NOMO-1 treated with DMSO at 0.1 percent for 48 hours (cell line): ENCODE results near the gene RGS17.
"Not testable (repeated sequence)": the region's sequence is repeated elsewhere in the genome, so short reads cannot be mapped to it uniquely, and the experiment has no call there.

Experiments
- DNase-seq: peaks from one replicate; lab custom pipeline; 2025; ENCODE audit not compliant: unreplicated experiment; lab: John Stamatoyannopoulos, UW

RGS17 gene

DNA sequence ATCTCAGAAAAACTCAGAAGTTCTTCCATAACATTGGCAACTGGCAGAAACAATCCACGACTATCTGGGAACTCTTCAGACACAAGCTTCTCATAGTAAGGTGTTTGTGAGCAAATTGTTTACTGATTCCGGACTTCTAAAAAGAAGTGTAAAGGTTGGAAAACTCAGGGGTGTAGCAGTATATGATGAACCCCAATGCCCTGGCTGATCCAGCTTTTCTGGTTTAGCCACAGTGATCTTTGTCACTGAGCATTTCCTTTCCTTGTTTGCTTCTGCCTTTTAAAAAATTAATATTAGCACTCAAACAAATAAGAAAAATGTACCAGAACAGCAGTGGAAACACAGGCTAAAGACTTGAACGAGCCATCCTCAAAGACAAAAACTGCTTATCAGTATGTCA lies 4.9 kb downstream of the RGS17 start:
- no peak for DNase-seq

- no peak for DNase-seq
Measured at GRCh38 chr6:153125032-153125431, 6.0 kb downstream of the RGS17 start.

GRCh38 chr6:153123801-153124200 lies 7.3 kb downstream of the RGS17 start:
- peak; percentile 45 for DNase-seq

GRCh38 chr6:153121311-153121710 lies 9.8 kb downstream of the RGS17 start:
- DNase-seq: no peak

GRCh38 chr6:153117986-153118879 lies 12.8 kb downstream of the RGS17 start:
- DNase-seq: peak; percentile 84

- DNase-seq: not testable (repeated sequence)
Measured at GRCh38 chr6:153111082-153111481, 20.0 kb downstream of the RGS17 start.

GRCh38 chr6:153110612-153111011 lies 20.5 kb downstream of the RGS17 start:
- not testable (repeated sequence) for DNase-seq

DNA sequence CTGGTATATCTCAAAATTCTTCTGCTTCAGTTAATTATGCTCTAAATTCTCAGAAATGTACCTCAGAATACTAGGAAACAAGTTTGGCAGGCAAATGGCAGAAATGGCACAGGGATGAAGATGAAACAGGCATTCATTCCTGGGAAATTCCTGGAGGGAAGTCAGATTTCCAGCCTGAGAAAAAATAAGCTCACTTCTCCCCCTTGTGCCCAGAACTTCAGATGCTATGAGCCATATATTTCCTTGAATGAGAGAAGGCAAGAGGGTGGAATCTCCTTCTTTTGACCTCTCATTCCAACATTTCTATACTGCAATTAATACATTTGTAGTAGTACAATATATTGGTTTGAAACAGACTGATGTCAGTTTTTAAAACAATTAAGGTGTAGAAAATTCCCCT lies 22.8 kb downstream of the RGS17 start:
- no peak for DNase-seq

DNA sequence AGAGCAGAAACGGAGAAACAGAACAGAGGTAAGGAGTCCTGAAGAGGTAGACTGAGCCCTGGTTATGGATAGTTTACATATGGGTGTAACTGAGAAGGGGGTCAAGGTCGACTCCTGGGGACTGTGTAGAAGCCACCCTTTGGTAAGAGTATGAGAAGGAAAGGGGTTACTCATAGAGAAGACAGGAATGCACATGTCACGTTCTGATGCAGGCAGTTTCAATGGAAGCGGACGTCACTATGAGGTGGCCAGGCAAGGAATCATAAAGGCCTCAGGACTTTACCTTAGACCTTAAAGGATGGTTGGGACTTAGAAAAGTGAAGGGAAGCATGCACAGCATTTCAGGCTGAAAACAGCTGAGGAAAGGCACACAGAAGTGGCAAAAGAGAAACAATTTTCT lies 25.1 kb downstream of the RGS17 start:
- no peak for DNase-seq

GRCh38 chr6:153104220-153104619 lies 26.9 kb downstream of the RGS17 start:
- DNase-seq: no peak

GRCh38 chr6:153103319-153103655 lies 27.8 kb downstream of the RGS17 start:
- DNase-seq: no peak

DNA sequence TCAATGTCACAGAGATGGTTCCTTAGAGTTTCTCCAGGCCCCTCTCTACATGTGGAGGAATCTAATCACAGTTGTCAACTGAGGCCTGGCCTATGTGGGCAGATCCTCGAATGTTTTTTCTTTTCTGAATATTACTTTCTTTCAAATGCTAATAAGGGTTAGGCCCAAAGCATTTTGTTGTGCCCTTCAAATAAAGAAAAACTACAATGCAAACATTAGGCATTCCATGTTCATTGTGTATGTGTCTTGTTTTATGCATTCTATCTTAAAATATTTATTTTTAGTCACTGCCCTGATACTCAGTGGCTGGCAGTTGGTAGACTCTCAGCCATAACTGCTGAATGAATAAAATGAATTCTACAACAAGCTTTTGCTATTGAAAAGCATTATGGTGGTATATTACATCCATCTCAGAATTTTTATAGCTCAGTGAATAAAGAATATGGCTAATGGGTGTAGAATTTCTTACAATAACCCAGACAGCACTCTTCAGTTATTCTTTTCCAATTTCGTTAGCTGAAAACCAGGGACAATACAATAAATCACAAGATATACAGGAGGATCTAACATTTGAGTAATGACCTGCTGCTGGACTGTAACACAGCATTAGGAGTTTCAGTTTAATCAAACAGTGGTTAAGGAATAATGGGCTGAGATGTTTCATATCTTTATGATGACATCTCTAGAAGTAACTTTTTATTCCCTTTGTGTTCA lies 28.3 kb downstream of the RGS17 start:
- no peak for DNase-seq

DNA sequence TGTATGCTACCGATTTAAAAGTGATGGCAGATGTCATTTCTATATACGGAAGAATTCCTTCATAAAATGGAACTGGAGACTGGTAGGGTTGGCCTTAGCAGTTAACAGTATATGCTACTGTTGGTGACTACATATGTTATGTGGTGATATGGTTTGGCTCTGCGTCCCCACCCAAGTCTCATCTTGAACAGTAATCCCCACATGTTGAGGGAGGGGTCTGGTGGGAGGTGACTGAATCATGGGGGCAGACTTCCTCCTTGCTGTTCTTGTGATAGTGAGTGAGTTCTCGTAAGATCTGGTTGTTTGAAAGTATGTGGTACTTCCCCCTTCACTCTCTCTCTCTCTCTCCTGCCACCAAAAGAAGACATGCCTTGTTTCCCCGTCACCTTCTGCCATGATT lies 29.6 kb downstream of the RGS17 start:
- DNase-seq: no peak

DNA sequence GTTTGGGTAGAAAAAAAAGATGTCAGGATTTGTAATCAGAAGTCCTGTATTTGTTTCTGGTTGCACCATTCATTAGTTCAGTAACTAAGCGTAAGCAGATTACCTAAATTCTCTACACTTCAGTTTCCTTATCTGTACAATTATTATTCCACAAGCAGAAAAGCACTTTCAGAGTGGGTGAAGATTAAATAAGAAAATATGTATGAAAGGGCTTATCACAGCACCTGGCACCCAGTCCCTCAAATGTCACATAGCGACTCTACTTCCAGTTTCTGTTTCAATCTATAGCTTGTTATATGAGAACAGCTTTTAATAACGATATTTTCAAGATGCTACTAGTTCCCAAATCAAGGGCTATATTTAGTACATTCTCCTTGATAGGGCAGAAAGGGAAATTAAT lies 31.4 kb downstream of the RGS17 start:
- DNase-seq: peak; percentile 52

DNA sequence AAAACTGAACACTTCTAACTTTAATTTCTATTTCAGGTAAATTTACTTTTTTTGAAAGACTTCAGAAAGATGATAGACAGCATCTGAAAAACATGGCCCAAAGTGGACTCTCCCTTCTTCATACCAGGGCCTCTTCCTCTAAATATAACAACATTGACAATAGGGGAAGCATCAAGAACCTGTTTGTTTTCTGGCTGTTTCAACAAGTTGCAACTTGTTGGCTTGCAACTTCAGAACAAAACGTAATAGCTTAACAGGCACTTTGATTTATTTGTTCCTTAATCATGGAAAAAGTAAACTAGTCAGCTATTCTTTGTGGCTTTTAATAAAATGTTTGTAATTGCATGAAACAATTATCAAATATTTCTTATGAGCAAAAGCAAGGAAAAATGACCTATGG lies 34.3 kb downstream of the RGS17 start:
- DNase-seq: peak; percentile 85

- peak; percentile 28 for DNase-seq
Measured at GRCh38 chr6:153096031-153096430, 35.1 kb downstream of the RGS17 start.

DNA sequence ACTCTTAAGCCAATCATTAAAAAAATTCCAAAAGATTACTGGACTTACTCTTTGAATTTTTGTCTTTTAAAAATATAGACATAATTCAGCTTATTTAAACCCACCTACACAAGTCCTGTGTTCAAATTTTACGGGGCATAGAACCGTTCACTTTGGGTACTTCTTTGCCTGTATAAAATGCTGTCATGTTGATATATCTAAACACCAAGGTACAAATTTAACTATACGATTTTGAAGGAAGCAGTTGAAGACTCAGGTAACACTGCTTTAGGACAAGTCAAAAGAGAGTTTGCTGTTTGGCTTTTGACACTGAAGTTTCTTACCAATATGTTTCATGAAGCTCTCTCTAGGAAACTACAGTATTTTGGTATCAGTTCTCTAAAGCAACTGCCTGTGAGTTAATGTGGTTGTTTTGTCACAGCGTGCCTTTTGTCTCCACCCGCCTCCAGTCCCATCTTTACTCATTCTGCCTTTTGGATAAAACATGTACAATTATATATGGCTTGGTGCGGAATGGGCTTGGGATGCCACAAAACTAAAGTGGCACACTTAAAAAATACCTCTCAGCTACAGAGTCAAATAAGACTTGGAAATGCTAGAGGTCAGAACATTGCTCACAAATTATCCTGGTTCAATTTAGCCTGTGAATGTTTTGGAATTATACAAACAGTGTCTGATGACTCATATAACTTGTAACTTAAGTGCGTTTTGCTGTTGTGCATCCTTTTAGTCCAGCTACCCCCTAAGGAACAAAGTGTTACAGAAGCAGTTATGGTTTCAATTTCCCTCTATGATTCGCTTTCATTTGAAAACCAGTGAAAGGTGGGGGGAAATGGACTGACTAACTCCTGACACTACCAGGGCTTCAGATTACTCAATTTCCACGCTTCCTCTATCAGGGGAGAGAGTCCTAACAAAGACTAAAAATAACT lies 38.7 kb downstream of the RGS17 start:
- DNase-seq: peak; percentile 95

- DNase-seq: no peak
Measured at GRCh38 chr6:153090241-153090930, 40.7 kb downstream of the RGS17 start.

- DNase-seq: no peak
Measured at GRCh38 chr6:153088796-153089195, 42.3 kb downstream of the RGS17 start.

DNA sequence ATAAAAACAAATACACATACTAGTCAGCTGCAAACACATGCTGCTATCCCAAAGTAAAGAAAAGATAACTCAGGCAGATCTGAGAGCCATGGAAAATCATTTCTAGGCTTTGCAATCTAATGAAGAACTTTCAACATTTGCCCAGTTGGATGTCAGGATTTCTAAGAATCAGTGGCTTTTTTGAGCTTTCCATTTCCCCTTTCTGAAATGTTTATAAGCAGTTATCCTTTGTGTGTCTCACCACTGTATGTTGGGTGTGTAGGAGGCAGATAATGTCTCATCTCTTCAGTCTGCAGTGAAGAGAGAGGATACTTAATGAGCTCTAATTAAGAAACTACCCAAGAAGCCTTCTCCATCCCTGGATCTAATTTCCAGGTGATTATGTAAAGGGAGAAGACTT lies 43.6 kb downstream of the RGS17 start:
- peak; percentile 10 for DNase-seq
